Astrocyte (in vitro differentiated cells and primary cell): ENCODE data around the gene SH3RF2. TPM values are rescaled to one million over a fixed set of nuclear protein-coding genes. Genes with fewer than 3 reads are reported as not detected.

Experiments used
- DNase-seq: peaks from one replicate; pipeline ENCODE4 v3.0.0-alpha.2; 2010; ENCODE audit warnings: low read depth
- FAIRE-seq: peaks from 2 replicates; lab custom pipeline; 2011; peaks lifted over from hg19 to GRCh38; lab: Jason Lieb, UNC
- H2AFZ ChIP-seq: 2 replicates; pipeline ENCODE4 v1.6.0; 2012; ENCODE audit warnings: low read depth, low read length, inconsistent platforms
- H3K27ac ChIP-seq: 2 replicates; pipeline ENCODE4 v1.5.1; 2011; ENCODE audit warnings: low read depth, low read length, inconsistent platforms
- H3K27me3 ChIP-seq: 2 replicates; pipeline ENCODE4 v1.6.0; 2011; ENCODE audit warnings: low read length, inconsistent platforms; ENCODE audit not compliant: insufficient read depth
- H3K36me3 ChIP-seq: 2 replicates; pipeline ENCODE4 v1.5.1; 2011; ENCODE audit warnings: low read length, inconsistent platforms; ENCODE audit not compliant: insufficient read depth
- H3K4me1 ChIP-seq: 2 replicates; pipeline ENCODE4 v1.5.1; 2011; ENCODE audit warnings: low read length, inconsistent platforms; ENCODE audit not compliant: insufficient read depth
- H3K4me2 ChIP-seq: 2 replicates; pipeline ENCODE4 v1.6.0; 2012; ENCODE audit warnings: low read length, inconsistent platforms
- H3K4me3 ChIP-seq: 2 replicates; pipeline ENCODE4 v1.5.1; 2011; ENCODE audit warnings: low read depth, mild to moderate bottlenecking, low read length, inconsistent platforms; ENCODE audit not compliant: insufficient read depth
- H3K79me2 ChIP-seq: 2 replicates; pipeline ENCODE4 v1.6.0; 2012; ENCODE audit warnings: mild to moderate bottlenecking, low read length, inconsistent platforms; ENCODE audit not compliant: insufficient read depth
- H3K9ac ChIP-seq: 2 replicates; pipeline ENCODE4 v1.6.0; 2012; ENCODE audit warnings: mild to moderate bottlenecking, low read length, inconsistent platforms
- H3K9me3 ChIP-seq: 2 replicates; pipeline ENCODE4 v1.5.1; 2012; ENCODE audit warnings: low read depth, mild to moderate bottlenecking, low read length, inconsistent platforms; ENCODE audit not compliant: insufficient read depth
- H4K20me1 ChIP-seq: 2 replicates; pipeline ENCODE4 v1.6.0; 2012; ENCODE audit warnings: low read length, inconsistent platforms; ENCODE audit not compliant: insufficient read depth
- H3K27ac Mint-ChIP-seq: one replicate; pipeline ENCODE4 v1.8.0; 2021; ENCODE audit warnings: mild to moderate bottlenecking, mixed read lengths; ENCODE audit not compliant: unreplicated experiment
- H3K27me3 Mint-ChIP-seq: one replicate; pipeline ENCODE4 v1.8.0; 2021; ENCODE audit warnings: low read depth, mixed read lengths; ENCODE audit not compliant: unreplicated experiment
- H3K36me3 Mint-ChIP-seq: one replicate; pipeline ENCODE4 v1.8.0; 2021; ENCODE audit warnings: low read depth, mixed read lengths; ENCODE audit not compliant: unreplicated experiment
- H3K4me1 Mint-ChIP-seq: one replicate; pipeline ENCODE4 v1.8.0; 2021; ENCODE audit warnings: low read depth, mixed read lengths; ENCODE audit not compliant: unreplicated experiment
- H3K4me3 Mint-ChIP-seq: one replicate; pipeline ENCODE4 v1.8.0; 2021; ENCODE audit warnings: mild to moderate bottlenecking, moderate library complexity, mixed read lengths; ENCODE audit not compliant: unreplicated experiment
- H3K9me3 Mint-ChIP-seq: one replicate; pipeline ENCODE4 v1.8.0; 2021; ENCODE audit warnings: mild to moderate bottlenecking, mixed read lengths; ENCODE audit not compliant: unreplicated experiment
- CTCF ChIP-seq: IDR thresholded peaks from 2 replicates; pipeline ENCODE4 v1.5.1; 2011; ENCODE audit warnings: low read depth, mild to moderate bottlenecking, inconsistent platforms, low read length, moderate library complexity; ENCODE audit not compliant: insufficient read depth
- EZH2 ChIP-seq: IDR thresholded peaks from 2 replicates; pipeline ENCODE4 v1.6.1; 2012; ENCODE audit warnings: mild to moderate bottlenecking, low read length, inconsistent platforms; ENCODE audit not compliant: insufficient read depth
- total RNA-seq: library from RNA; stranded (reverse); gene quantifications from 2 replicates; pipeline ENCODE4 v1.2.1, GENCODE V29; 2021

SH3RF2 gene
- total RNA-seq, 1 donor from 2014 or later = 12.3 TPM

DNA sequence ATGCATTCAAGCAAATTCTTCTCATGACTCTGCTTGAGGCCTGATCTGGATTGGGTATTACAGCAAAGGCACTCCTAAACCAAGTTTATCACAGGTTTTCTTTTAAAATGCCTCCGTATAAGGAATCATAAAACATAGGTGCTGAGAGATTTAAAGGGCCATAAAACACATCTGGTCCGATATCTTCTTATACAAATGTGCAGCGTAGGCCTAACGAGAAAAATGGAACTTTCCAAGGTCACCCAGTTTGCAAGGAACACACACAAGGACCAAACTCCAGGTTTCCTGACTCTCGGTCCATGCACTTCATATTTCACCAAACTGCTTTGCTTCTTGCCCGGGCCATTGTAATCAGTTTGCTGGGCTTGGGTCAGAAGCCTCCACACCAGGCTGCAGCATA, 22.1 kb downstream of the SH3RF2 start:
- H3K36me3 ChIP-seq = no peaks in the 10 kb centered on the region
- H3K36me3 Mint-ChIP-seq = peaks cover 5% of the 10 kb centered on the region
- H3K4me2 ChIP-seq = no peak overlapping the region
- no peaks in the 10 kb centered on the region for H3K9me3 ChIP-seq
- H3K9ac ChIP-seq = no peak overlapping the region
- no peak overlapping the region for H3K4me3 ChIP-seq
- H3K4me1 ChIP-seq = peaks cover 14% of the 10 kb centered on the region
- TF ChIP-seq EZH2 (no peak), CTCF (no peak)
- DNase-seq = no peak
- no peak overlapping the region for H3K27ac Mint-ChIP-seq
- no peaks in the 10 kb centered on the region for H3K27me3 Mint-ChIP-seq
- H3K4me1 Mint-ChIP-seq = peaks cover 22% of the 10 kb centered on the region
- no peaks in the 10 kb centered on the region for H3K27me3 ChIP-seq
- H3K9me3 Mint-ChIP-seq = peaks cover 8% of the 10 kb centered on the region
- no peak overlapping the region for H3K27ac ChIP-seq
- peaks cover 32% of the 10 kb centered on the region for H3K79me2 ChIP-seq
- H4K20me1 ChIP-seq = no peaks in the 10 kb centered on the region
- no peak overlapping the region for H2AFZ ChIP-seq
- no peak overlapping the region for H3K4me3 Mint-ChIP-seq
- no peak for FAIRE-seq

GRCh38 chr5:145960166-145960565, 23.8 kb downstream of the SH3RF2 start:
- Histone ChIP-seq H3K9me3 (no peaks in the 10 kb centered on the region), H2AFZ (no peak overlapping the region), H3K9ac (peak overlapping the region; percentile 0), H3K4me2 (no peak overlapping the region), H4K20me1 (no peaks in the 10 kb centered on the region), H3K4me3 (no peak overlapping the region), H3K79me2 (peaks cover 22% of the 10 kb centered on the region), H3K4me1 (peaks cover 14% of the 10 kb centered on the region), H3K27me3 (no peaks in the 10 kb centered on the region), H3K27ac (no peak overlapping the region), H3K36me3 (no peaks in the 10 kb centered on the region)
- Mint-ChIP-seq H3K4me1 (peaks cover 22% of the 10 kb centered on the region), H3K27me3 (no peaks in the 10 kb centered on the region), H3K9me3 (peaks cover 1% of the 10 kb centered on the region), H3K4me3 (no peak overlapping the region), H3K27ac (no peak overlapping the region), H3K36me3 (no peaks in the 10 kb centered on the region)
- DNase-seq (no peak), FAIRE-seq (no peak)
- TF ChIP-seq EZH2 (no peak), CTCF (no peak)

DNA sequence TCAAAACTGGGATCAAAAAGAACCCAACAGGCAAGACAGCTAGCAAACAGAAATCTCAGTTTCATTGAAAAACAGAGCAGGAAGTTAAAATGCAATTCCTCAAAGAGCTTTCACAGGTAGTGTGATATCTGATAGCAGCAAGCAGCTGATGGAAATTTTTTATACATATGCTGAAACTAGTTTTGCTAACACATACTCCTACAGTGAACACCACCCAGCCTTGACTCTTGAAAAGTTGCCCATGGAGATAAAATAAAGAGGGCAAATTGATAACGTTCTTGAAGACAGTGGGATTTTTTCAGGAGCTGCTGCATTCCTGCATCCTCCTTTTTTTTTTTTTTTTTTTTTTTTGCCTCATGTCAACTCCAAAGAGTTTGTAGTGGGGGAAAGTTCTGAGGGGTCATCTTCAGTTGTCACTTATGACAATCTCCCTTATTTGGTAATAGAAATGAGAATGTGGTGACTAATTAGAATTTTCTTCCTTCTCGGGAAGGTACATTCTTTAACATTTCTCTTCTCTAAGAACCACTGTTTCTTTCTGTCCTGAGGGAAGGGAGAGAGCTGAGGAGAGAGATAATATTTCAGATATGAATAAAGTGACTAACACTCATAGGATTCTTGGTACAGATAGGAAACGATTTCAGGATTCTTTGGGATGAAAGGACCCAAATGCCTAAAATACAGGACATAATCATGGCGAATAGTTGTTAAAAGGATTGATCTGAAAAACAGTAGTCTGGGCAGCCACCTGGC, 24.6 kb downstream of the SH3RF2 start:
- Histone ChIP-seq H4K20me1 (no peaks in the 10 kb centered on the region), H3K9ac (peak overlapping the region; percentile 0), H3K79me2 (peaks cover 22% of the 10 kb centered on the region), H3K27ac (peak overlapping the region; percentile 10), H3K4me3 (no peak overlapping the region), H3K4me2 (no peak overlapping the region), H3K36me3 (no peaks in the 10 kb centered on the region), H2AFZ (no peak overlapping the region), H3K27me3 (no peaks in the 10 kb centered on the region), H3K4me1 (peaks cover 14% of the 10 kb centered on the region), H3K9me3 (no peaks in the 10 kb centered on the region)
- Mint-ChIP-seq H3K4me3 (no peak overlapping the region), H3K9me3 (no peaks in the 10 kb centered on the region), H3K27me3 (no peaks in the 10 kb centered on the region), H3K36me3 (no peaks in the 10 kb centered on the region), H3K27ac (peak overlapping the region; percentile 29), H3K4me1 (peaks cover 25% of the 10 kb centered on the region)
- DNase-seq (peak; percentile 68), FAIRE-seq (no peak)
- no peak for TF ChIP-seq EZH2
